H9 (cell line): ENCODE measurements around the gene OR10T2. TPM values are rescaled to one million over a fixed set of nuclear protein-coding genes. Genes with fewer than 3 reads are reported as not detected.

Experiments used
- DNase-seq: peaks from one replicate; pipeline ENCODE4 v3.0.0-alpha.2; 2017
- H2AFZ ChIP-seq: one replicate; pipeline ENCODE4 v1.6.1; 2013; ENCODE audit warnings: mild to moderate bottlenecking, low read length, control low read depth, moderate library complexity
- H2AK5ac ChIP-seq: 2 replicates; pipeline ENCODE4 v1.6.1; 2013; ENCODE audit warnings: low read length, control low read depth, mixed read lengths; ENCODE audit not compliant: insufficient read length
- H2BK120ac ChIP-seq: one replicate; pipeline ENCODE4 v1.6.1; 2013; ENCODE audit warnings: low read depth, mild to moderate bottlenecking, low read length, control low read depth, inconsistent platforms; ENCODE audit not compliant: poor library complexity, severe bottlenecking
- H2BK12ac ChIP-seq: 2 replicates; pipeline ENCODE4 v1.6.1; 2013; ENCODE audit warnings: low read length, control low read depth, mixed read lengths, low read depth; ENCODE audit not compliant: insufficient read length
- H2BK15ac ChIP-seq: 2 replicates; pipeline ENCODE4 v1.6.1; 2013; ENCODE audit warnings: low read depth, low read length, control low read depth
- H2BK20ac ChIP-seq: one replicate; pipeline ENCODE4 v1.6.1; 2013; ENCODE audit warnings: low read depth, mild to moderate bottlenecking, low read length, control low read depth, inconsistent platforms; ENCODE audit not compliant: poor library complexity, severe bottlenecking
- H2BK5ac ChIP-seq: 2 replicates; pipeline ENCODE4 v1.6.1; 2013; ENCODE audit warnings: low read length, control low read depth, mixed read lengths; ENCODE audit not compliant: insufficient read length
- H3K14ac ChIP-seq: 2 replicates; pipeline ENCODE4 v1.6.1; 2013; ENCODE audit warnings: low read length, control low read depth; ENCODE audit not compliant: insufficient read depth
- H3K18ac ChIP-seq: 2 replicates; pipeline ENCODE4 v1.6.1; 2013; ENCODE audit warnings: low read depth, mild to moderate bottlenecking, mixed read lengths, low read length, control low read depth; ENCODE audit not compliant: insufficient read length
- H3K23ac ChIP-seq: 2 replicates; pipeline ENCODE4 v1.6.1; 2013; ENCODE audit warnings: low read length, control low read depth, mixed read lengths, low read depth; ENCODE audit not compliant: insufficient read length
- H3K23me2 ChIP-seq: 2 replicates; pipeline ENCODE4 v1.6.1; 2013; ENCODE audit warnings: low read depth, mild to moderate bottlenecking, mixed read lengths, low read length, control low read depth; ENCODE audit not compliant: insufficient read length, poor library complexity, severe bottlenecking
- H3K27ac ChIP-seq: 2 replicates; pipeline ENCODE4 v1.5.1; 2013; ENCODE audit warnings: low read length, control low read depth, mixed read lengths, low read depth; ENCODE audit not compliant: insufficient read length
- H3K27me3 ChIP-seq: 2 replicates; pipeline ENCODE4 v1.6.1; 2013; ENCODE audit warnings: low read length, control low read depth, inconsistent platforms; ENCODE audit not compliant: insufficient read depth
- H3K4ac ChIP-seq: 2 replicates; pipeline ENCODE4 v1.6.1; 2013; ENCODE audit warnings: low read depth, mild to moderate bottlenecking, control low read depth, inconsistent platforms, low read length, moderate library complexity
- H3K4me1 ChIP-seq: 2 replicates; pipeline ENCODE4 v1.6.1; 2013; ENCODE audit warnings: low read length, control low read depth, inconsistent platforms; ENCODE audit not compliant: insufficient read depth
- H3K4me2 ChIP-seq: 2 replicates; pipeline ENCODE4 v1.6.1; 2013; ENCODE audit warnings: low read length, control low read depth, mixed read lengths; ENCODE audit not compliant: insufficient read length, insufficient read depth
- H3K56ac ChIP-seq: 2 replicates; pipeline ENCODE4 v1.6.1; 2013; ENCODE audit warnings: low read depth, mild to moderate bottlenecking, mixed read lengths, low read length, control low read depth; ENCODE audit not compliant: insufficient read length
- H3K79me1 ChIP-seq: 2 replicates; pipeline ENCODE4 v1.6.1; 2013; ENCODE audit warnings: low read depth, mild to moderate bottlenecking, moderate library complexity, low read length, control low read depth, inconsistent platforms; ENCODE audit not compliant: insufficient read depth, poor library complexity, severe bottlenecking
- H3K79me2 ChIP-seq: 2 replicates; pipeline ENCODE4 v1.6.1; 2013; ENCODE audit warnings: low read length, control low read depth, inconsistent platforms; ENCODE audit not compliant: insufficient read depth
- H3K9ac ChIP-seq: 2 replicates; pipeline ENCODE4 v1.6.1; 2013; ENCODE audit warnings: low read length, control low read depth, mixed read lengths; ENCODE audit not compliant: insufficient read length; ENCODE audit errors: extremely low read depth
- H3K9me3 ChIP-seq: one replicate; pipeline ENCODE4 v1.6.1; 2013; ENCODE audit warnings: low read depth, low read length, inconsistent platforms; ENCODE audit not compliant: control insufficient read depth
- H3T11ph ChIP-seq: one replicate; pipeline ENCODE4 v1.6.1; 2013; ENCODE audit warnings: mild to moderate bottlenecking, low read length, control low read depth, inconsistent platforms
- H4K20me1 ChIP-seq: one replicate; pipeline ENCODE4 v1.6.1; 2013; ENCODE audit not compliant: control insufficient read depth, insufficient read length, insufficient read depth
- H4K5ac ChIP-seq: 2 replicates; pipeline ENCODE4 v1.6.1; 2013; ENCODE audit warnings: low read depth, mild to moderate bottlenecking, mixed read lengths, low read length, control low read depth; ENCODE audit not compliant: insufficient read length
- H4K8ac ChIP-seq: replicated peaks from 2 replicates; pipeline ENCODE4 v1.6.1; 2013; ENCODE audit warnings: low read length, control low read depth, mixed read lengths, low read depth; ENCODE audit not compliant: insufficient read length
- H4K91ac ChIP-seq: 2 replicates; pipeline ENCODE4 v1.6.1; 2013; ENCODE audit warnings: low read depth, mild to moderate bottlenecking, moderate library complexity, mixed read lengths, low read length, control low read depth; ENCODE audit not compliant: insufficient read length
- H3K27ac Mint-ChIP-seq, 3 experiments: 2 replicates in 2 of 3; 3 replicates in 1 of 3; pipeline ENCODE4 v1.8.0; 2020 to 2021; ENCODE audit warnings: mixed read lengths in 3 of 3, mild to moderate bottlenecking in 1 of 3, moderate library complexity in 1 of 3
- H3K27me3 Mint-ChIP-seq: 2 replicates; pipeline ENCODE4 v1.8.0; 2021; ENCODE audit warnings: low read depth, mild to moderate bottlenecking, moderate library complexity, mixed read lengths
- H3K36me3 Mint-ChIP-seq, 3 experiments: 2 replicates in 2 of 3; 3 replicates in 1 of 3; pipeline ENCODE4 v1.8.0; 2020 to 2021; ENCODE audit warnings: low read depth in 3 of 3, mixed read lengths in 3 of 3; ENCODE audit not compliant: insufficient read depth in 1 of 3
- H3K4me1 Mint-ChIP-seq, 2 experiments: 2 replicates each; pipeline ENCODE4 v1.8.0; 2020; ENCODE audit warnings: mixed read lengths in 2 of 2
- H3K4me3 Mint-ChIP-seq, 2 experiments: 2 replicates in 1 of 2; 3 replicates in 1 of 2; pipeline ENCODE4 v1.8.0; 2020 to 2021; ENCODE audit warnings: mild to moderate bottlenecking in 2 of 2, mixed read lengths in 2 of 2, moderate library complexity in 1 of 2
- H3K9me3 Mint-ChIP-seq, 2 experiments: 2 replicates in 1 of 2; 3 replicates in 1 of 2; pipeline ENCODE4 v1.8.0; 2020; ENCODE audit warnings: mild to moderate bottlenecking in 2 of 2, mixed read lengths in 2 of 2, moderate library complexity in 1 of 2
- CTCF ChIP-seq: fragments of 200-600 bp; sonication (generic); conservative IDR thresholded peaks from 3 replicates; pipeline ENCODE4 v1.8.0; 2021; ENCODE audit warnings: antibody characterized with exemption, mild to moderate bottlenecking
- WGBS: extraction: QIAGEN DNeasy Blood & Tissue Kit; methylation state at CpG from one replicate; pipeline ENCODE4 v1.1.7; 2013; ENCODE audit warnings: missing lambda C conversion rate, low lambda C conversion rate, mixed read lengths; ENCODE audit not compliant: insufficient read length; ENCODE audit errors: extremely low coverage; 5-methylcytosine and 5-hydroxymethylcytosine counted together
- total RNA-seq: library from RNA; stranded (reverse); gene quantifications from 2 replicates; pipeline ENCODE4 v1.2.1, GENCODE V29; 2021

Gene OR10T2
- total RNA-seq, 1 experiment from 2014 or later = not detected

DNA sequence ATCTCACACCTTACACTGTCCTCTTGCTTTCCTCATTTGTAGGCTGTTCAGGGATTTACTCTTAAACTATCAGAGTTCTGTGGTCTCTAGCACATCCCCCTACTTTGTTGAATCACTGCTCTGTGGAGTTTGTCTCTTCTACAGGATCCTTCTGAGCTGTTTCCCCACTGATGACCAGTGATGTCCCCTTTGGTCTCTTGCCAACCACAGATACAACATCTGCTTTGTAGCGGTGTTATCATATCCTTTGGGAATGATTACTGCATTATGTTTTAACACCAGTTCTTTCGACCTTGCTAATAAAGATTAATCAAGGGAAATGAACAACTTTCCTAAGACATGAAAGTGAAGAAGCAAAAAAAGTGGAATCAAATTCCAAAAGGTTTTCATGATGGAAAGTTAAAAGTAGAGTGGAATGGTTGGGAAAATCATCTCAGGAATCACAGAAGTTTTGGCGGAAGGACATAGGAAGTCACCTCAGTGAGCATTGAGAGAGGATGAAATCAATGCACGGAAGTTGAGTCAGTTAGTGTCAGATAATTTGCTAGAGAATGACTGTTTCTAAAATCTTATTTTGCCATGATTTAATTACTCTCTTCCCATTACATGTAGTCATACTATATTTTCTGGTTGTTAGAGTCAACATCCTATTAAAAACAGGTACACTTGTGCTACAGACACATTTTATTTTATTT lies 15.5 kb upstream of the OR10T2 start:
- no peaks in the 10 kb centered on the region; the same call in 1 of the 2 replicates for H3K4me1 ChIP-seq
- no peak overlapping the region for H2BK5ac ChIP-seq
- H3K4me2 ChIP-seq = no peak overlapping the region
- no peak overlapping the region for H2BK15ac ChIP-seq
- H3K9me3 Mint-ChIP-seq = no peaks in the 10 kb centered on the region
- H3T11ph ChIP-seq = no peak overlapping the region
- no peaks in the 10 kb centered on the region for H3K23me2 ChIP-seq
- H3K56ac ChIP-seq = no peak overlapping the region
- no peak overlapping the region for H3K4me3 Mint-ChIP-seq
- H3K9me3 ChIP-seq = no peaks in the 10 kb centered on the region
- no peaks in the 10 kb centered on the region for H3K79me2 ChIP-seq
- H4K91ac ChIP-seq = no peak overlapping the region
- no peak overlapping the region for H3K27ac ChIP-seq
- no CpG with 5 or more reads among the region's 4 CpGs for WGBS
- no peak overlapping the region for H3K9ac ChIP-seq
- H4K8ac ChIP-seq = no peak overlapping the region
- TF ChIP-seq CTCF = no peak
- H3K18ac ChIP-seq = no peak overlapping the region
- no peak overlapping the region for H3K4ac ChIP-seq
- peaks cover 0 to 2% of the 10 kb centered on the region in 2 experiments; a peak in 1 of 4 replicates for H3K4me1 Mint-ChIP-seq
- H3K36me3 Mint-ChIP-seq = no peaks in the 10 kb centered on the region
- no peak overlapping the region for H2BK120ac ChIP-seq
- no peak overlapping the region for H4K5ac ChIP-seq
- H2AK5ac ChIP-seq = no peak overlapping the region
- no peak overlapping the region for H2BK12ac ChIP-seq
- H2BK20ac ChIP-seq = no peak overlapping the region
- H2AFZ ChIP-seq = no peak overlapping the region
- H3K14ac ChIP-seq = no peak overlapping the region; the same call in 1 of the 2 replicates
- no peak overlapping the region for H3K23ac ChIP-seq
- no peaks in the 10 kb centered on the region for H4K20me1 ChIP-seq
- no peaks in the 10 kb centered on the region for H3K27me3 ChIP-seq
- H3K27ac Mint-ChIP-seq = no peak overlapping the region
- no peaks in the 10 kb centered on the region for H3K27me3 Mint-ChIP-seq
- H3K79me1 ChIP-seq = no peaks in the 10 kb centered on the region
- DNase-seq = no peak
